ENCODE measurements around the gene OGFOD2.

GRCh38 chr12:122937622-122938091 is 37.4 kb upstream of the OGFOD2 start:
- TF ChIP-seq POLR2A (IDR thresholded peaks at IDR 0.05), result no peak
- TF ChIP-seq CTCF (IDR thresholded peaks at IDR 0.05), result no peak
